Stimulated activated naive B cell treated with anti-CD40 and anti-IgM and Interleukin-4, amounts not matched to agents 10 μg/mL and 1 μg/mL and 100 μg/mL, for 72 hours (primary cell): ENCODE data around the gene IFNG.
"Not testable (repeated sequence)": the region's sequence is repeated elsewhere in the genome, so short reads cannot be mapped to it uniquely, and the experiment has no call there.

Experiments
- ATAC-seq, 2 donors: fragments of 150-1000 bp; cut with Tn5 transposase; replicated peaks; 2 replicates each; pipeline ENCODE4 v1.10.0; 2021; ENCODE audit warnings: moderate library complexity in 1 of 2
- DNase-seq: peaks from one replicate; pipeline ENCODE4 v3.0.0; 2021
- H3K27ac Mint-ChIP-seq: one replicate; pipeline ENCODE4 v1.8.0; 2022; ENCODE audit warnings: mild to moderate bottlenecking, mixed read lengths
- H3K27me3 Mint-ChIP-seq, 2 donors: one replicate each; pipeline ENCODE4 v1.8.0; 2022; ENCODE audit warnings: mixed read lengths in 2 of 2
- H3K36me3 Mint-ChIP-seq, 2 donors: one replicate each; pipeline ENCODE4 v1.8.0; 2022; ENCODE audit warnings: mixed read lengths in 2 of 2, mild to moderate bottlenecking in 1 of 2
- H3K4me1 Mint-ChIP-seq, 2 donors: one replicate each; pipeline ENCODE4 v1.8.0; 2022; ENCODE audit warnings: mixed read lengths in 2 of 2, mild to moderate bottlenecking in 1 of 2
- H3K4me3 Mint-ChIP-seq, 2 donors: one replicate each; pipeline ENCODE4 v1.8.0; 2022; ENCODE audit warnings: mild to moderate bottlenecking in 2 of 2, mixed read lengths in 2 of 2, moderate library complexity in 1 of 2
- H3K9me3 Mint-ChIP-seq, 2 donors: one replicate each; pipeline ENCODE4 v1.8.0; 2022; ENCODE audit warnings: mixed read lengths in 2 of 2, mild to moderate bottlenecking in 1 of 2

The IFNG gene

GRCh38 chr12:68177562-68177961, 18.0 kb upstream of the IFNG start:
- ATAC-seq (no peak), DNase-seq (no peak)
- Mint-ChIP-seq H3K9me3 (peaks cover 0 to 3% of the 10 kb centered on the region in 2 donors), H3K36me3 (no peaks in the 10 kb centered on the region), H3K27me3 (no peaks in the 10 kb centered on the region), H3K27ac (no peak overlapping the region), H3K4me1 (peaks cover 21 to 33% of the 10 kb centered on the region in 2 donors), H3K4me3 (no peak overlapping the region)

GRCh38 chr12:68176257-68176656, 16.7 kb upstream of the IFNG start:
- Mint-ChIP-seq H3K4me1 (peaks cover 16 to 28% of the 10 kb centered on the region in 2 donors), H3K36me3 (no peaks in the 10 kb centered on the region), H3K27ac (peak overlapping the region; percentile 21), H3K4me3 (peak overlapping the region in 1 of 2 donors; percentile 76), H3K27me3 (no peaks in the 10 kb centered on the region), H3K9me3 (peaks cover 0 to 3% of the 10 kb centered on the region in 2 donors)
- ATAC-seq (no peak), DNase-seq (no peak)

GRCh38 chr12:68175557-68176061, 16.1 kb upstream of the IFNG start:
- no peaks in the 10 kb centered on the region for H3K27me3 Mint-ChIP-seq
- peak overlapping the region; percentile 76 to 80 for H3K4me3 Mint-ChIP-seq
- peak overlapping the region; percentile 89 for H3K27ac Mint-ChIP-seq
- ATAC-seq (peak; percentile 91 to 95), DNase-seq (peak; percentile 60)
- no peaks in the 10 kb centered on the region for H3K36me3 Mint-ChIP-seq
- peaks cover 10 to 21% of the 10 kb centered on the region in 2 donors for H3K4me1 Mint-ChIP-seq
- peaks cover 0 to 3% of the 10 kb centered on the region in 2 donors for H3K9me3 Mint-ChIP-seq

GRCh38 chr12:68174761-68175160, 15.2 kb upstream of the IFNG start:
- Mint-ChIP-seq H3K4me1 (peaks cover 10 to 20% of the 10 kb centered on the region in 2 donors), H3K4me3 (peak overlapping the region; percentile 22 to 80)
- not testable (repeated sequence) for DNase-seq, ATAC-seq, H3K9me3 Mint-ChIP-seq, H3K27ac Mint-ChIP-seq, H3K36me3 Mint-ChIP-seq, H3K27me3 Mint-ChIP-seq

GRCh38 chr12:68173792-68174191, 14.3 kb upstream of the IFNG start:
- H3K27ac Mint-ChIP-seq = no peak overlapping the region
- peaks cover 0 to 2% of the 10 kb centered on the region in 2 donors for H3K9me3 Mint-ChIP-seq
- H3K4me1 Mint-ChIP-seq = peaks cover 10 to 20% of the 10 kb centered on the region in 2 donors
- DNase-seq (no peak), ATAC-seq (no peak)
- no peak overlapping the region for H3K4me3 Mint-ChIP-seq
- no peaks in the 10 kb centered on the region for H3K27me3 Mint-ChIP-seq
- H3K36me3 Mint-ChIP-seq = no peaks in the 10 kb centered on the region

- H3K27me3 Mint-ChIP-seq = no peaks in the 10 kb centered on the region
- ATAC-seq (no peak), DNase-seq (no peak)
- H3K4me1 Mint-ChIP-seq = peaks cover 5 to 11% of the 10 kb centered on the region in 2 donors
- peaks cover 0 to 2% of the 10 kb centered on the region in 2 donors for H3K9me3 Mint-ChIP-seq
- H3K36me3 Mint-ChIP-seq = no peaks in the 10 kb centered on the region
- H3K4me3 Mint-ChIP-seq = no peak overlapping the region
- H3K27ac Mint-ChIP-seq = no peak overlapping the region
These were observed 11.2 kb upstream of the IFNG start for GRCh38 chr12:68170726-68171125.

GRCh38 chr12:68169213-68169889, 9.8 kb upstream of the IFNG start:
- ATAC-seq (no peak), DNase-seq (no peak)
- Mint-ChIP-seq H3K4me1 (no peaks in the 10 kb centered on the region), H3K4me3 (no peak overlapping the region), H3K27me3 (no peaks in the 10 kb centered on the region), H3K27ac (no peak overlapping the region), H3K36me3 (no peaks in the 10 kb centered on the region), H3K9me3 (no peaks in the 10 kb centered on the region)

- no peaks in the 10 kb centered on the region for H3K9me3 Mint-ChIP-seq
- ATAC-seq = no peak
- no peaks in the 10 kb centered on the region for H3K36me3 Mint-ChIP-seq
- H3K4me3 Mint-ChIP-seq = no peak overlapping the region
- peaks cover 2 to 11% of the 10 kb centered on the region in 2 donors for H3K4me1 Mint-ChIP-seq
- DNase-seq = no peak
- H3K27me3 Mint-ChIP-seq = no peaks in the 10 kb centered on the region
- no peak overlapping the region for H3K27ac Mint-ChIP-seq
These were observed 6.8 kb upstream of the IFNG start for GRCh38 chr12:68166317-68166831.

GRCh38 chr12:68163560-68164081, 4.1 kb upstream of the IFNG start:
- Mint-ChIP-seq H3K4me1 (peaks cover 2 to 11% of the 10 kb centered on the region in 2 donors), H3K27ac (no peak overlapping the region), H3K4me3 (no peak overlapping the region), H3K27me3 (no peaks in the 10 kb centered on the region), H3K36me3 (no peaks in the 10 kb centered on the region), H3K9me3 (no peaks in the 10 kb centered on the region)
- ATAC-seq = peak; percentile 25 to 56
- DNase-seq = no peak

- no peaks in the 10 kb centered on the region for H3K9me3 Mint-ChIP-seq
- ATAC-seq (no peak), DNase-seq (no peak)
- no peak overlapping the region for H3K27ac Mint-ChIP-seq
- H3K36me3 Mint-ChIP-seq = no peaks in the 10 kb centered on the region
- H3K4me3 Mint-ChIP-seq = no peak overlapping the region
- H3K27me3 Mint-ChIP-seq = no peaks in the 10 kb centered on the region
- peaks cover 4 to 15% of the 10 kb centered on the region in 2 donors for H3K4me1 Mint-ChIP-seq
These were observed 2.8 kb upstream of the IFNG start for GRCh38 chr12:68162374-68162773.

GRCh38 chr12:68158432-68158831, 1.1 kb downstream of the IFNG start:
- H3K27ac Mint-ChIP-seq = no peak overlapping the region
- ATAC-seq (no peak), DNase-seq (no peak)
- H3K4me1 Mint-ChIP-seq = peaks cover 4 to 14% of the 10 kb centered on the region in 2 donors
- peaks cover 0 to 5% of the 10 kb centered on the region in 2 donors for H3K36me3 Mint-ChIP-seq
- H3K27me3 Mint-ChIP-seq = no peaks in the 10 kb centered on the region
- H3K9me3 Mint-ChIP-seq = peaks cover 0 to 2% of the 10 kb centered on the region in 2 donors
- H3K4me3 Mint-ChIP-seq = no peak overlapping the region

GRCh38 chr12:68157380-68157779, 2.2 kb downstream of the IFNG start:
- Mint-ChIP-seq H3K4me3 (no peak overlapping the region), H3K36me3 (peaks cover under 1 to 6% of the 10 kb centered on the region in 2 donors), H3K27ac (no peak overlapping the region), H3K27me3 (no peaks in the 10 kb centered on the region), H3K4me1 (peaks cover 4 to 8% of the 10 kb centered on the region in 2 donors), H3K9me3 (peaks cover 0 to 3% of the 10 kb centered on the region in 2 donors)
- no peak for DNase-seq
- ATAC-seq = no peak

- Mint-ChIP-seq H3K9me3 (peaks cover 0 to 6% of the 10 kb centered on the region in 2 donors), H3K4me1 (peaks cover 4 to 10% of the 10 kb centered on the region in 2 donors), H3K4me3 (no peak overlapping the region), H3K27ac (no peak overlapping the region), H3K36me3 (peaks cover 5 to 7% of the 10 kb centered on the region in 2 donors), H3K27me3 (no peaks in the 10 kb centered on the region)
- DNase-seq (no peak), ATAC-seq (no peak)
These were observed 2.9 kb downstream of the IFNG start for GRCh38 chr12:68156636-68157035.

GRCh38 chr12:68154779-68155178, 4.8 kb downstream of the IFNG start:
- Mint-ChIP-seq H3K9me3 (peaks cover 0 to 8% of the 10 kb centered on the region in 2 donors), H3K4me1 (peaks cover 7 to 19% of the 10 kb centered on the region in 2 donors), H3K27ac (no peak overlapping the region), H3K4me3 (no peak overlapping the region), H3K36me3 (peaks cover 9 to 14% of the 10 kb centered on the region in 2 donors), H3K27me3 (no peaks in the 10 kb centered on the region)
- DNase-seq = no peak
- ATAC-seq = no peak
